Mesenchymal stem cell (in vitro differentiated cells and primary cell): ENCODE data around the gene CTSF. TPM values are rescaled to one million over a fixed set of nuclear protein-coding genes. Genes with fewer than 3 reads are reported as not detected.

Experiments used
- DNase-seq: peaks from one replicate; pipeline ENCODE4 v3.0.0-alpha.2; 2013
- H2AFZ ChIP-seq: one replicate; pipeline ENCODE4 v1.6.1; 2013; ENCODE audit warnings: low read depth, mild to moderate bottlenecking, control low read depth, inconsistent platforms, low read length, moderate library complexity
- H2AK5ac ChIP-seq: 2 replicates; pipeline ENCODE4 v1.6.1; 2013; ENCODE audit warnings: low read length, moderate library complexity, mild to moderate bottlenecking, inconsistent platforms; ENCODE audit not compliant: severe bottlenecking
- H2BK120ac ChIP-seq: one replicate; pipeline ENCODE4 v1.6.1; 2013; ENCODE audit warnings: low read depth, mild to moderate bottlenecking, inconsistent platforms, low read length, moderate library complexity
- H2BK12ac ChIP-seq, 2 experiments: one replicate each; pipeline ENCODE4 v1.6.1; 2013; ENCODE audit warnings: inconsistent platforms in 2 of 2, low read length in 2 of 2, mild to moderate bottlenecking in 2 of 2, moderate library complexity in 2 of 2, control low read depth in 1 of 2
- H2BK15ac ChIP-seq: one replicate; pipeline ENCODE4 v1.6.1; 2013; ENCODE audit warnings: mild to moderate bottlenecking, low read depth, inconsistent platforms; ENCODE audit not compliant: poor library complexity, severe bottlenecking
- H2BK5ac ChIP-seq: 2 replicates; pipeline ENCODE4 v1.6.1; 2013; ENCODE audit warnings: low read depth, mild to moderate bottlenecking, low read length, control low read depth, inconsistent platforms; ENCODE audit not compliant: poor library complexity, severe bottlenecking
- H3K14ac ChIP-seq, 2 experiments: one replicate each; pipeline ENCODE4 v1.6.1; 2013; ENCODE audit warnings: inconsistent platforms in 2 of 2, low read length in 2 of 2, control low read depth in 1 of 2, mild to moderate bottlenecking in 1 of 2, moderate library complexity in 1 of 2
- H3K18ac ChIP-seq, 2 experiments: one replicate each; pipeline ENCODE4 v1.6.1; 2013; ENCODE audit warnings: inconsistent platforms in 2 of 2, low read length in 2 of 2, control low read depth in 1 of 2, low read depth in 1 of 2, mild to moderate bottlenecking in 1 of 2
- H3K23ac ChIP-seq, 2 experiments: one replicate each; pipeline ENCODE4 v1.6.1; 2013; ENCODE audit warnings: inconsistent platforms in 2 of 2, low read length in 2 of 2, mild to moderate bottlenecking in 2 of 2, moderate library complexity in 2 of 2, control low read depth in 1 of 2
- H3K27ac ChIP-seq: 2 replicates; pipeline ENCODE4 v1.5.1; 2013; ENCODE audit warnings: mild to moderate bottlenecking, moderate library complexity, low read length, control low read depth, inconsistent platforms; ENCODE audit not compliant: poor library complexity, severe bottlenecking
- H3K27me3 ChIP-seq, 2 experiments: 2 replicates each; pipeline versions ENCODE4 v1.6.1 to v1.7.0; 2013; ENCODE audit warnings: low read length in 2 of 2, mild to moderate bottlenecking in 2 of 2, moderate library complexity in 2 of 2, control low read depth in 1 of 2, inconsistent platforms in 1 of 2; ENCODE audit not compliant: control insufficient read depth in 1 of 2, insufficient read depth in 1 of 2
- H3K36me3 ChIP-seq, 2 experiments: 2 replicates each; pipeline versions ENCODE4 v1.6.1 to v1.7.0; 2013; ENCODE audit warnings: low read length in 2 of 2, control low read depth in 1 of 2, inconsistent platforms in 1 of 2, low read depth in 1 of 2, mild to moderate bottlenecking in 1 of 2; ENCODE audit not compliant: insufficient read depth in 2 of 2, control insufficient read depth in 1 of 2
- H3K4ac ChIP-seq, 2 experiments: one replicate each; pipeline ENCODE4 v1.6.1; 2013; ENCODE audit warnings: inconsistent platforms in 2 of 2, low read length in 2 of 2, mild to moderate bottlenecking in 2 of 2, moderate library complexity in 2 of 2, control low read depth in 1 of 2, low read depth in 1 of 2
- H3K4me1 ChIP-seq: 2 replicates; pipeline ENCODE4 v1.6.1; 2013; ENCODE audit warnings: low read depth, low read length, control low read depth; ENCODE audit not compliant: control insufficient read depth, insufficient read depth
- H3K4me2 ChIP-seq: 2 replicates; pipeline ENCODE4 v1.6.1; 2013; ENCODE audit warnings: low read length, mild to moderate bottlenecking, inconsistent platforms; ENCODE audit not compliant: poor library complexity, severe bottlenecking
- H3K4me3 ChIP-seq, 2 experiments: 2 replicates each; pipeline versions ENCODE4 v1.5.1 to v1.7.0; 2013; ENCODE audit warnings: low read length in 2 of 2, mild to moderate bottlenecking in 2 of 2, control low read depth in 1 of 2, low read depth in 1 of 2; ENCODE audit not compliant: insufficient read depth in 1 of 2
- H3K79me1 ChIP-seq: replicated peaks from 2 replicates; pipeline ENCODE4 v1.6.1; 2013; ENCODE audit warnings: mild to moderate bottlenecking, control low read depth, low read length, inconsistent platforms; ENCODE audit not compliant: poor library complexity, severe bottlenecking
- H3K9ac ChIP-seq: 2 replicates; pipeline ENCODE4 v1.7.0; 2013; ENCODE audit warnings: mild to moderate bottlenecking, low read length, moderate library complexity
- H3K9me3 ChIP-seq: 2 replicates; pipeline ENCODE4 v1.7.0; 2013; ENCODE audit warnings: mild to moderate bottlenecking, low read length; ENCODE audit not compliant: control insufficient read depth
- H4K8ac ChIP-seq: one replicate; pipeline ENCODE4 v1.6.1; 2013; ENCODE audit warnings: inconsistent platforms, mild to moderate bottlenecking, low read length, moderate library complexity
- H4K91ac ChIP-seq: one replicate; pipeline ENCODE4 v1.6.1; 2013; ENCODE audit warnings: mild to moderate bottlenecking, low read length, inconsistent platforms
- WGBS: methylation state at CpG from one replicate; pipeline ENCODE4 v1.1.7; 2013; ENCODE audit warnings: mixed read lengths; 5-methylcytosine and 5-hydroxymethylcytosine counted together
- small RNA-seq: library from polyadenylated mRNA; stranded (forward); fragments of <200 nt; extraction: miRNeasy Mini kit (QIAGEN cat#:217004); gene quantifications from one replicate; pipeline ENCODE3, GENCODE V24; 2013; ENCODE audit warnings: low read depth

The CTSF gene

GRCh38 chr11:66529069-66529468 lies 39.3 kb downstream of the CTSF start:
- H3K4ac ChIP-seq: no peak overlapping the region
- no peaks in the 10 kb centered on the region for H3K4me1 ChIP-seq
- H2AK5ac ChIP-seq: no peak overlapping the region
- no peaks in the 10 kb centered on the region for H3K27me3 ChIP-seq
- no peak overlapping the region for H2AFZ ChIP-seq
- no peak overlapping the region for H2BK120ac ChIP-seq
- no peak overlapping the region for H3K4me2 ChIP-seq
- H2BK5ac ChIP-seq: no peak overlapping the region
- no peak overlapping the region for H3K9ac ChIP-seq
- H3K18ac ChIP-seq: no peak overlapping the region
- no peak for DNase-seq
- H3K23ac ChIP-seq: no peak overlapping the region
- H4K8ac ChIP-seq: no peak overlapping the region
- 84% methylated on average over 10 of the region's 10 CpGs for WGBS
- H2BK15ac ChIP-seq: no peak overlapping the region
- no peak overlapping the region for H2BK12ac ChIP-seq
- no peak overlapping the region for H4K91ac ChIP-seq
- no peak overlapping the region for H3K14ac ChIP-seq
- H3K79me1 ChIP-seq: no peaks in the 10 kb centered on the region
- H3K36me3 ChIP-seq: peaks cover 38 to 41% of the 10 kb centered on the region in 2 experiments
- H3K27ac ChIP-seq: no peak overlapping the region
- no peaks in the 10 kb centered on the region for H3K9me3 ChIP-seq
- H3K4me3 ChIP-seq: no peak overlapping the region

GRCh38 chr11:66524304-66525040 lies 43.9 kb downstream of the CTSF start:
- no peak overlapping the region for H4K91ac ChIP-seq
- H3K9me3 ChIP-seq: no peaks in the 10 kb centered on the region
- no peak overlapping the region for H2BK12ac ChIP-seq
- H3K23ac ChIP-seq: no peak overlapping the region
- no peak overlapping the region for H2BK15ac ChIP-seq
- no peak overlapping the region for H3K18ac ChIP-seq
- peaks cover 2% of the 10 kb centered on the region for H3K79me1 ChIP-seq
- WGBS: 85% methylated on average over 6 of the region's 10 CpGs
- H3K14ac ChIP-seq: no peak overlapping the region
- no peaks in the 10 kb centered on the region for H3K27me3 ChIP-seq
- H3K4me1 ChIP-seq: no peaks in the 10 kb centered on the region
- H2BK5ac ChIP-seq: no peak overlapping the region
- no peak for DNase-seq
- no peak overlapping the region for H2AK5ac ChIP-seq
- H3K4me2 ChIP-seq: no peak overlapping the region
- H3K4me3 ChIP-seq: no peak overlapping the region
- no peak overlapping the region for H2BK120ac ChIP-seq
- no peak overlapping the region for H3K27ac ChIP-seq
- H3K4ac ChIP-seq: no peak overlapping the region
- no peak overlapping the region for H4K8ac ChIP-seq
- no peak overlapping the region for H3K9ac ChIP-seq
- H3K36me3 ChIP-seq: peaks cover 45 to 54% of the 10 kb centered on the region in 2 experiments
- H2AFZ ChIP-seq: no peak overlapping the region

GRCh38 chr11:66523611-66524010 lies 44.8 kb downstream of the CTSF start:
- Histone ChIP-seq H3K27me3 (no peaks in the 10 kb centered on the region), H3K4ac (no peak overlapping the region), H3K4me2 (no peak overlapping the region), H2BK5ac (no peak overlapping the region), H3K14ac (no peak overlapping the region), H3K18ac (no peak overlapping the region), H2BK120ac (no peak overlapping the region), H3K23ac (no peak overlapping the region), H4K8ac (no peak overlapping the region), H3K9ac (no peak overlapping the region), H3K79me1 (peaks cover 2% of the 10 kb centered on the region), H2AK5ac (no peak overlapping the region), H3K27ac (no peak overlapping the region), H4K91ac (no peak overlapping the region), H3K9me3 (no peaks in the 10 kb centered on the region), H3K36me3 (peaks cover 42 to 58% of the 10 kb centered on the region in 2 experiments), H2AFZ (no peak overlapping the region), H2BK12ac (no peak overlapping the region), H3K4me3 (no peak overlapping the region), H2BK15ac (no peak overlapping the region), H3K4me1 (no peaks in the 10 kb centered on the region)
- no peak for DNase-seq
- WGBS: 96% methylated on average over 11 of the region's 11 CpGs

Small RNAs within 50 kb of the gene (small RNA-seq; reads per million reads assigned to genes)
- gene RNU4-39P: not detected
